GM23338 (cell line): ENCODE data around the gene JMJD1C. TPM values are rescaled to one million over a fixed set of nuclear protein-coding genes. Genes with fewer than 3 reads are reported as not detected.

Source experiments
- ATAC-seq: fragments of 200-7000 bp; cut with Tn5 transposase; 3 replicates; pipeline ENCODE4 v1.9.1; 2020
- DNase-seq: peaks from one replicate; pipeline ENCODE4 v3.0.0-alpha.2; 2015; ENCODE audit warnings: low spot score
- H2AFZ ChIP-seq: fragments of 200-600 bp; sonication (generic); 2 replicates; pipeline ENCODE4 v1.8.0; 2016; ENCODE audit warnings: antibody characterized with exemption, mild to moderate bottlenecking, moderate library complexity
- H3F3A ChIP-seq: fragments of 200-600 bp; sonication (generic); replicated peaks from 2 replicates; pipeline ENCODE4 v1.8.0; 2017; ENCODE audit warnings: antibody characterized with exemption, mixed run types, low read depth
- H3K27ac ChIP-seq: fragments of 200-600 bp; sonication (generic); 2 replicates; pipeline ENCODE4 v1.6.1; 2016; ENCODE audit warnings: low read depth
- H3K27me3 ChIP-seq: fragments of 200-600 bp; sonication (generic); 2 replicates; pipeline ENCODE4 v1.8.0; 2016; ENCODE audit warnings: mild to moderate bottlenecking, mixed run types, moderate library complexity; ENCODE audit not compliant: insufficient read depth
- H3K36me3 ChIP-seq: fragments of 200-600 bp; sonication (generic); 2 replicates; pipeline ENCODE4 v1.8.0; 2016; ENCODE audit warnings: mild to moderate bottlenecking; ENCODE audit not compliant: insufficient read depth
- H3K4me1 ChIP-seq: fragments of 200-600 bp; sonication (generic); 2 replicates; pipeline ENCODE4 v1.8.0; 2016; ENCODE audit warnings: mild to moderate bottlenecking, moderate library complexity; ENCODE audit not compliant: insufficient read depth
- H3K4me2 ChIP-seq: fragments of 200-600 bp; sonication (generic); 2 replicates; pipeline ENCODE4 v1.7.1; 2017; ENCODE audit warnings: mixed run types
- H3K4me3 ChIP-seq: fragments of 200-600 bp; sonication (generic); 2 replicates; pipeline ENCODE4 v1.6.1; 2016; ENCODE audit warnings: mixed run types
- H3K79me2 ChIP-seq: fragments of 200-600 bp; sonication (generic); replicated peaks from 2 replicates; pipeline ENCODE4 v1.8.0; 2017; ENCODE audit warnings: mild to moderate bottlenecking; ENCODE audit not compliant: insufficient read depth
- H3K9me2 ChIP-seq: fragments of 200-600 bp; sonication (generic); 2 replicates; pipeline ENCODE4 v1.8.0; 2017; ENCODE audit not compliant: insufficient read depth
- H4K20me1 ChIP-seq: fragments of 200-600 bp; sonication (generic); replicated peaks from 2 replicates; pipeline ENCODE4 v1.8.0; 2017; ENCODE audit warnings: mild to moderate bottlenecking; ENCODE audit not compliant: insufficient read depth
- H3K27ac Mint-ChIP-seq: 2 replicates; pipeline ENCODE4 v1.8.0; 2020; ENCODE audit warnings: inconsistent platforms, mild to moderate bottlenecking, moderate library complexity, mixed read lengths
- H3K27me3 Mint-ChIP-seq: 3 replicates; pipeline ENCODE4 v1.8.0; 2022; ENCODE audit warnings: low read depth, mild to moderate bottlenecking, moderate library complexity, mixed read lengths, inconsistent platforms; ENCODE audit not compliant: insufficient read depth, poor library complexity
- H3K36me3 Mint-ChIP-seq: 3 replicates; pipeline ENCODE4 v1.8.0; 2021; ENCODE audit warnings: low read depth, mild to moderate bottlenecking, inconsistent platforms, moderate library complexity, mixed read lengths
- H3K4me1 Mint-ChIP-seq: 3 replicates; pipeline ENCODE4 v1.8.0; 2020; ENCODE audit warnings: mild to moderate bottlenecking, inconsistent platforms, mixed read lengths
- H3K4me3 Mint-ChIP-seq: 3 replicates; pipeline ENCODE4 v1.8.0; 2021; ENCODE audit warnings: moderate library complexity, mild to moderate bottlenecking, inconsistent platforms, mixed read lengths
- H3K9me3 Mint-ChIP-seq: 3 replicates; pipeline ENCODE4 v1.8.0; 2020; ENCODE audit warnings: moderate library complexity, mild to moderate bottlenecking, inconsistent platforms, mixed read lengths
- CREB1 ChIP-seq: fragments of 250-450 bp; sonication (Bioruptor Pico); IDR thresholded peaks from 2 replicates; pipeline ENCODE4 v1.5.0; 2020; ENCODE audit warnings: low read depth, mild to moderate bottlenecking, moderate library complexity
- EZH2phosphoT487 ChIP-seq: fragments of 200-600 bp; sonication (generic); IDR thresholded peaks from one replicate; pipeline ENCODE4 v1.8.1; 2018; ENCODE audit warnings: antibody characterized with exemption; ENCODE audit not compliant: unreplicated experiment
- JUNB ChIP-seq: IDR thresholded peaks from one replicate; pipeline ENCODE4 v1.6.1; 2016; ENCODE audit warnings: antibody characterized with exemption; ENCODE audit not compliant: unreplicated experiment
- NANOG ChIP-seq: IDR thresholded peaks from 2 replicates; pipeline ENCODE4 v1.6.1; 2016; ENCODE audit warnings: antibody characterized with exemption, borderline replicate concordance
- POLR2AphosphoS5 ChIP-seq: IDR thresholded peaks from 2 replicates; pipeline ENCODE4 v1.6.1; 2016; ENCODE audit warnings: antibody characterized with exemption, low read depth
- STAT1 ChIP-seq: IDR thresholded peaks from one replicate; pipeline ENCODE4 v1.6.1; 2016; ENCODE audit warnings: antibody characterized with exemption; ENCODE audit not compliant: unreplicated experiment
- ZNF114 ChIP-seq: fragments of 250-450 bp; sonication (Bioruptor Pico); IDR thresholded peaks from 2 replicates; pipeline ENCODE4 v1.5.0; 2020; ENCODE audit warnings: mild to moderate bottlenecking, moderate library complexity
- ZNF331 ChIP-seq: fragments of 250-450 bp; sonication (Bioruptor Pico); IDR thresholded peaks from 2 replicates; pipeline ENCODE4 v1.5.0; 2020; ENCODE audit warnings: low read depth, mild to moderate bottlenecking, moderate library complexity
- polyA plus RNA-seq: library from polyadenylated mRNA; unstranded; fragments of >200 nt; fragmentation: Nextera tagmentation; extraction: Ambion mirVana; gene quantifications from 2 replicates; pipeline ENCODE4 v1.2.1, GENCODE V29; 2016
- total RNA-seq: library from RNA; depleted of rRNA; stranded (reverse); fragments of >200 nt; shearing (Covaris generic); gene quantifications from 2 replicates; pipeline ENCODE4 v1.2.3, GENCODE V29; 2014
- TF ChIP-seq, protein P1 (sequence below): fragments of 250-450 bp; sonication (Bioruptor Pico); IDR thresholded peaks from 2 replicates; pipeline ENCODE4 v1.5.0; 2020; ENCODE audit warnings: mild to moderate bottlenecking, moderate library complexity

JMJD1C gene
- total and polyA plus RNA-seq, 2 experiments from 2014 or later = 333 to 435 TPM

DNA sequence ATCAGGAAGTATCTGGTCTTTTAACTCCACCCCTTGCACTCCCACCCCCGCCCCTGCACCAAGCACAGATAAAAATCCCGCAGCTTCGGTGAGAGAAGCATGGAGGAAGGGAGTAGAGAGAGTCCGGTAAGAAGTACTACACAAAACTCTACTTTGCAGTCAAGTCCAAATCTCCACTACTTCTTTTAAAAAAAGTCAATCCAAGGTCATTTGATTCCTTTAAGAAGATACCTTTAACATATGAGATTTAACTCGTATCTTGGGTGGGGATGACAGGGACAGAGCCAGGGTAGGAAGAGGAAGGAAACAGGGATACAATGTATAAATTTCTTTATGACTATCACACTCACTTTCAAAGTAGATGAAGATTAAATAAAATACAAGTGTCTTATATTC is 200.6 kb downstream of the JMJD1C start:
- H2AFZ ChIP-seq = no peak overlapping the region
- peaks cover 38% of the 10 kb centered on the region; the same call in 2 of the 3 replicates for H3K36me3 Mint-ChIP-seq
- peak overlapping the region; percentile 92 for H3K27ac Mint-ChIP-seq
- peak overlapping the region; percentile 97 for H3K27ac ChIP-seq
- H3K9me2 ChIP-seq = no peaks in the 10 kb centered on the region
- H3K9me3 Mint-ChIP-seq = no peaks in the 10 kb centered on the region
- peak overlapping the region; percentile 72 for H3K4me2 ChIP-seq
- DNase-seq (peak; percentile 73), ATAC-seq (peak; percentile 14; the same call in 1 of the 3 replicates)
- TF ChIP-seq NANOG = no peak
- TF ChIP-seq POLR2AphosphoS5 = peak; percentile 74
- no peaks in the 10 kb centered on the region; the same call in 1 of the 2 replicates for H3F3A ChIP-seq
- peak overlapping the region; percentile 98 for H3K4me3 Mint-ChIP-seq
- H3K4me3 ChIP-seq = peak overlapping the region; percentile 67
- peaks cover 30% of the 10 kb centered on the region for H4K20me1 ChIP-seq
- H3K36me3 ChIP-seq = peaks cover 11% of the 10 kb centered on the region; the same call in 1 of the 2 replicates
- peaks cover 14% of the 10 kb centered on the region; the same call in 2 of the 3 replicates for H3K4me1 Mint-ChIP-seq
- H3K4me1 ChIP-seq = peaks cover 35% of the 10 kb centered on the region
- peaks cover 100% of the 10 kb centered on the region for H3K79me2 ChIP-seq
- H3K27me3 ChIP-seq = no peaks in the 10 kb centered on the region
- no peaks in the 10 kb centered on the region for H3K27me3 Mint-ChIP-seq

DNA sequence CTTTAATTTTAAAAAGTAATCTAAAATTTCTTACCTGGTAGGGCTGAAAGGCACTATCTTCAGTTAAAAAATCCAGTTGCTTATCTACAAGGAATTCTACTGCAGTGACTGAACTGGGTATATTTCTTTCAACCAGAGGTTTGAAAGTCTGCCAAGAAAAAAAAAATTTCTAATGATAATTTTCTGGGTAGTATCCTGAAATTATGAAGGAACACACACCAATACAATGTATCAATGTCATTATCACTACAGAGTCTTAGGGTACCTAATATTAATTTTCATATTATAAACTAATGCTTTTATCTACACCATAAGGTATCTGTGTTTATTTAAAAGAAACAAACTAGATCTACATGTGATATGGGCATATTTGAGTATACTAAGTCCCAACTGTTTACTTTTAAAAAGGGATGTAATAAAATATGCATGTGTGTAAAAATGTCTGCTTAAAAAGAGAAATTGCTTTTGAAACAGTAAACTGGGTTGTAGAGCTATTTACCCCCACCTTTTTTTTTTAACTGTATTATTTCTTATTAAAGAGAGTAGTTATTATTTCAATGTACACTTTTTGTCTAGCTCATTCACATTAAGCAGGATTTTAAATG is 201.1 kb downstream of the JMJD1C start:
- Mint-ChIP-seq H3K27ac (no peak overlapping the region), H3K4me3 (peak overlapping the region; percentile 98), H3K27me3 (no peaks in the 10 kb centered on the region), H3K9me3 (no peaks in the 10 kb centered on the region), H3K4me1 (peaks cover 14% of the 10 kb centered on the region; the same call in 2 of the 3 replicates), H3K36me3 (peaks cover 38% of the 10 kb centered on the region; the same call in 2 of the 3 replicates)
- Histone ChIP-seq H3K27ac (no peak overlapping the region), H3K4me3 (peak overlapping the region; percentile 67), H3K27me3 (no peaks in the 10 kb centered on the region), H3K9me2 (no peaks in the 10 kb centered on the region), H3K36me3 (peaks cover 15% of the 10 kb centered on the region; the same call in 1 of the 2 replicates), H3K4me2 (peak overlapping the region; percentile 72), H3K79me2 (peaks cover 100% of the 10 kb centered on the region), H4K20me1 (peaks cover 35% of the 10 kb centered on the region), H2AFZ (no peak overlapping the region), H3F3A (no peaks in the 10 kb centered on the region; the same call in 1 of the 2 replicates), H3K4me1 (peaks cover 35% of the 10 kb centered on the region)
- ATAC-seq = no peak
- TF ChIP-seq ZNF331 (CRISPR knock-in tag) = no peak
- no peak for DNase-seq

DNA sequence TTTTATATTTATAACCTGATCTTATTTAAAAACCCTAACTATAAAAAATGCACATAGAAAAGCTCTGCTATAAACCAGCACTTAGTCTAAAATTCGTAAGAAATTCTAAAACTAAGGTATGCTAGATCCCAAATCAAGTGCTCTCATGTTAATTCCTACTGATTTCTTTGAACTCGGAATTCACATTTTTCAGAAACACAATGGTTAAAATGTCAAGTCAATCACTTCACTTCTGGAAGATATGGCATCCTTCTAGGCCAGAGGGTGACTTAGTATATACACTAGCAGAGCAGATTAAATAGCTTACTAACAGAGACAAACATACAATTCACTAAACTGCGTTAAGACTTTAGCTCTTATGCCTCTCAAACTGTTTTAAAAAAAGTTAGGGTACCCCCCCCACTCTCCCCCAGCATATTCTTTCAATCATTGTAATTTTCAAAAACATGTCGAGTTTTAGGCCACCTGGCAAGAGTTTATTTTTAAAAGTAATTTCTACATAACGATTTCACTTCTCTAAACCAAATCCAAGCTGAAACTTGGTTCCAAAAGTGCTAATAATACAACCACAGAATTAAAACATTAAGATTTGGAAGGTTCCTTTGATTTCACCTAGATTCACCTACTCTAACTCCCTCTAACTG is 203.2 kb downstream of the JMJD1C start:
- Histone ChIP-seq H3K36me3 (peaks cover 17% of the 10 kb centered on the region; the same call in 1 of the 2 replicates), H3K27ac (no peak overlapping the region), H3F3A (no peaks in the 10 kb centered on the region), H4K20me1 (peaks cover 55% of the 10 kb centered on the region), H3K27me3 (no peaks in the 10 kb centered on the region), H3K4me3 (peak overlapping the region; percentile 67), H3K79me2 (peaks cover 100% of the 10 kb centered on the region), H2AFZ (no peak overlapping the region), H3K4me1 (peaks cover 52% of the 10 kb centered on the region), H3K4me2 (peak overlapping the region; percentile 64), H3K9me2 (no peaks in the 10 kb centered on the region)
- Mint-ChIP-seq H3K27me3 (no peaks in the 10 kb centered on the region), H3K4me3 (peak overlapping the region; percentile 54), H3K9me3 (no peaks in the 10 kb centered on the region), H3K36me3 (peaks cover 50% of the 10 kb centered on the region), H3K27ac (no peak overlapping the region), H3K4me1 (peaks cover 32% of the 10 kb centered on the region)
- DNase-seq (no peak), ATAC-seq (no peak)
- TF ChIP-seq JUNB (no peak), POLR2AphosphoS5 (no peak), STAT1 (no peak), CREB1 (CRISPR knock-in tag) (no peak), NANOG (no peak), ZNF114 (CRISPR knock-in tag) (no peak), EZH2phosphoT487 (no peak), ZNF331 (CRISPR knock-in tag) (no peak)
- TF ChIP-seq, protein P1, sequence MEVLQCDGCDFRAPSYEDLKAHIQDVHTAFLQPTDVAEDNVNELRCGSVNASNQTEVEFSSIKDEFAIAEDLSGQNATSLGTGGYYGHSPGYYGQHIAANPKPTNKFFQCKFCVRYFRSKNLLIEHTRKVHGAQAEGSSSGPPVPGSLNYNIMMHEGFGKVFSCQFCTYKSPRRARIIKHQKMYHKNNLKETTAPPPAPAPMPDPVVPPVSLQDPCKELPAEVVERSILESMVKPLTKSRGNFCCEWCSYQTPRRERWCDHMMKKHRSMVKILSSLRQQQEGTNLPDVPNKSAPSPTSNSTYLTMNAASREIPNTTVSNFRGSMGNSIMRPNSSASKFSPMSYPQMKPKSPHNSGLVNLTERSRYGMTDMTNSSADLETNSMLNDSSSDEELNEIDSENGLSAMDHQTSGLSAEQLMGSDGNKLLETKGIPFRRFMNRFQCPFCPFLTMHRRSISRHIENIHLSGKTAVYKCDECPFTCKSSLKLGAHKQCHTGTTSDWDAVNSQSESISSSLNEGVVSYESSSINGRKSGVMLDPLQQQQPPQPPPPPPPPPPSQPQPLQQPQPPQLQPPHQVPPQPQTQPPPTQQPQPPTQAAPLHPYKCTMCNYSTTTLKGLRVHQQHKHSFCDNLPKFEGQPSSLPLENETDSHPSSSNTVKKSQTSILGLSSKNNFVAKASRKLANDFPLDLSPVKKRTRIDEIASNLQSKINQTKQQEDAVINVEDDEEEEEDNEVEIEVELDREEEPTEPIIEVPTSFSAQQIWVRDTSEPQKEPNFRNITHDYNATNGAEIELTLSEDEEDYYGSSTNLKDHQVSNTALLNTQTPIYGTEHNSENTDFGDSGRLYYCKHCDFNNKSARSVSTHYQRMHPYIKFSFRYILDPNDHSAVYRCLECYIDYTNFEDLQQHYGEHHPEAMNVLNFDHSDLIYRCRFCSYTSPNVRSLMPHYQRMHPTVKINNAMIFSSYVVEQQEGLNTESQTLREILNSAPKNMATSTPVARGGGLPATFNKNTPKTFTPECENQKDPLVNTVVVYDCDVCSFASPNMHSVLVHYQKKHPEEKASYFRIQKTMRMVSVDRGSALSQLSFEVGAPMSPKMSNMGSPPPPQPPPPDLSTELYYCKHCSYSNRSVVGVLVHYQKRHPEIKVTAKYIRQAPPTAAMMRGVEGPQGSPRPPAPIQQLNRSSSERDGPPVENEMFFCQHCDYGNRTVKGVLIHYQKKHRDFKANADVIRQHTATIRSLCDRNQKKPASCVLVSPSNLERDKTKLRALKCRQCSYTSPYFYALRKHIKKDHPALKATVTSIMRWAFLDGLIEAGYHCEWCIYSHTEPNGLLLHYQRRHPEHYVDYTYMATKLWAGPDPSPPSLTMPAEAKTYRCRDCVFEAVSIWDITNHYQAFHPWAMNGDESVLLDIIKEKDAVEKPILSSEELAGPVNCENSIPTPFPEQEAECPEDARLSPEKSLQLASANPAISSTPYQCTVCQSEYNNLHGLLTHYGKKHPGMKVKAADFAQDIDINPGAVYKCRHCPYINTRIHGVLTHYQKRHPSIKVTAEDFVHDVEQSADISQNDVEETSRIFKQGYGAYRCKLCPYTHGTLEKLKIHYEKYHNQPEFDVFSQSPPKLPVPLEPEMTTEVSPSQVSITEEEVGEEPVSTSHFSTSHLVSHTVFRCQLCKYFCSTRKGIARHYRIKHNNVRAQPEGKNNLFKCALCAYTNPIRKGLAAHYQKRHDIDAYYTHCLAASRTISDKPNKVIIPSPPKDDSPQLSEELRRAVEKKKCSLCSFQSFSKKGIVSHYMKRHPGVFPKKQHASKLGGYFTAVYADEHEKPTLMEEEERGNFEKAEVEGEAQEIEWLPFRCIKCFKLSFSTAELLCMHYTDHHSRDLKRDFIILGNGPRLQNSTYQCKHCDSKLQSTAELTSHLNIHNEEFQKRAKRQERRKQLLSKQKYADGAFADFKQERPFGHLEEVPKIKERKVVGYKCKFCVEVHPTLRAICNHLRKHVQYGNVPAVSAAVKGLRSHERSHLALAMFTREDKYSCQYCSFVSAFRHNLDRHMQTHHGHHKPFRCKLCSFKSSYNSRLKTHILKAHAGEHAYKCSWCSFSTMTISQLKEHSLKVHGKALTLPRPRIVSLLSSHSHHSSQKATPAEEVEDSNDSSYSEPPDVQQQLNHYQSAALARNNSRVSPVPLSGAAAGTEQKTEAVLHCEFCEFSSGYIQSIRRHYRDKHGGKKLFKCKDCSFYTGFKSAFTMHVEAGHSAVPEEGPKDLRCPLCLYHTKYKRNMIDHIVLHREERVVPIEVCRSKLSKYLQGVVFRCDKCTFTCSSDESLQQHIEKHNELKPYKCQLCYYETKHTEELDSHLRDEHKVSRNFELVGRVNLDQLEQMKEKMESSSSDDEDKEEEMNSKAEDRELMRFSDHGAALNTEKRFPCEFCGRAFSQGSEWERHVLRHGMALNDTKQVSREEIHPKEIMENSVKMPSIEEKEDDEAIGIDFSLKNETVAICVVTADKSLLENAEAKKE (CRISPR knock-in tag) = no peak
